Measurements from ENCODE around the gene KCNQ1.

The KCNQ1 gene

DNA sequence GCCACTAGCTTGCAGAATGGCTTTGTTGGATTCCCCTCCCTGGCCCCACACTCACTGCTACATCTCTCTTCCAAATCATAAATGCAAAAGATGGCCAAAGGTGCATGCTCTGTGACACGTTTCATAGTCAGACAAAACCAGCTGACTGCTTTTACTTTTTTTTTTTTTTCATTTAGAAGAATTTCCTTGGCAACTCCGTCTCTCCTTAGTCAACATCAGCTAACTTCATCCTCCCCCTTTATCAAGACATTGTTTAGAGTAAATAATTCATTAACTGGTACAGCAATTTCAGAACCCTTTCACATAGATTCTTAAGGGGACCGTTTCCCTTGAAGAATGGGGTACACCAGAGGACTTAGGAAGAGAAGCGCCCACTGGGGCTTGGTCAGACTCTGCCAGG is 239.0 kb downstream of the KCNQ1 start:
- Histone ChIP-seq H2AFZ (ENCODE audit: low read depth, low read length) (no peak overlapping the region), H3K79me1 (replicated peaks; ENCODE audit: low read length, poor library complexity, severe bottlenecking) (peaks cover 3% of the 10 kb centered on the region), H3K9me3 (ENCODE audit: control insufficient read depth, low read length) (no peaks in the 10 kb centered on the region), H3K9ac (ENCODE audit: low read length) (no peak overlapping the region), H3K4ac (ENCODE audit: low read depth in 1 of 2, low read length in 2 of 2) (no peak overlapping the region), H2AK5ac (ENCODE audit: low read length, severe bottlenecking) (no peak overlapping the region), H4K91ac (ENCODE audit: low read length) (no peak overlapping the region), H3K27ac (ENCODE audit: low read length, poor library complexity, severe bottlenecking) (no peak overlapping the region), H2BK12ac (ENCODE audit: low read length in 2 of 2) (no peak overlapping the region), H3K4me3 (ENCODE audit: insufficient read depth in 1 of 2, low read depth in 1 of 2, low read length in 2 of 2) (no peak overlapping the region), H4K8ac (ENCODE audit: low read length) (no peak overlapping the region), H3K14ac (ENCODE audit: low read length in 2 of 2) (no peak overlapping the region), H3K18ac (ENCODE audit: low read depth in 1 of 2, low read length in 2 of 2) (no peak overlapping the region), H2BK120ac (ENCODE audit: low read depth, low read length) (no peak overlapping the region), H3K23ac (ENCODE audit: low read length in 2 of 2) (no peak overlapping the region), H3K4me1 (ENCODE audit: control insufficient read depth, insufficient read depth, low read depth, low read length) (peaks cover 44% of the 10 kb centered on the region), H3K27me3 (ENCODE audit: control insufficient read depth in 1 of 2, insufficient read depth in 1 of 2, low read length in 2 of 2) (no peaks in the 10 kb centered on the region), H3K4me2 (ENCODE audit: low read length, poor library complexity, severe bottlenecking) (no peak overlapping the region), H2BK15ac (ENCODE audit: low read depth, poor library complexity, severe bottlenecking) (no peak overlapping the region), H3K36me3 (ENCODE audit: control insufficient read depth in 1 of 2, insufficient read depth in 2 of 2, low read depth in 1 of 2, low read length in 2 of 2) (peaks cover 17 to 25% of the 10 kb centered on the region in 2 experiments), H2BK5ac (ENCODE audit: low read depth, low read length, poor library complexity, severe bottlenecking) (no peak overlapping the region)
- DNase-seq: no peak
- WGBS: 89% methylated on average over 4 of the region's 4 CpGs

DNA sequence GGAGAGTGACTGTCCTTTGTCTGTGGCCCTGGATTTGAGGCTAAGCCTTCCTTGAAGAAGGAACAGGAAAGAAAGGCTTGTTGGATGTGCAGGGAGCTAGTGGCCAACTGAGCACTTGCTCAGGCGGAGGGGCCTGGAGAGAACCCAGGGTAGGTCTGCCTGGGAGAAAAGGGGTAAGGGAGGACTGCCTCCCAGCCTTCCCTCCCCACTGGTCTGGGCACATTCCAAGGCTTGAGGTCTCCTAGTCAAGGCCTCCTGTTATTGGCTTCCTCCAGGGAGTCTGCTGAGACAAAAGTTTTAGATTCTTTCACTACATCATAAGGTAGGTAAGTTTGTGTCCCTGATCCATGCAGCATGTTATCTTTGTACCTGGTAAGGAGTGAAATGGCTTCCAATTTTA is 239.8 kb downstream of the KCNQ1 start:
- Histone ChIP-seq H3K9me3 (ENCODE audit: control insufficient read depth, low read length) (no peaks in the 10 kb centered on the region), H3K4ac (ENCODE audit: low read depth in 1 of 2, low read length in 2 of 2) (no peak overlapping the region), H3K23ac (ENCODE audit: low read length in 2 of 2) (no peak overlapping the region), H3K27me3 (ENCODE audit: control insufficient read depth in 1 of 2, insufficient read depth in 1 of 2, low read length in 2 of 2) (no peaks in the 10 kb centered on the region), H3K79me1 (replicated peaks; ENCODE audit: low read length, poor library complexity, severe bottlenecking) (no peaks in the 10 kb centered on the region), H2BK15ac (ENCODE audit: low read depth, poor library complexity, severe bottlenecking) (no peak overlapping the region), H3K9ac (ENCODE audit: low read length) (no peak overlapping the region), H4K8ac (ENCODE audit: low read length) (no peak overlapping the region), H4K91ac (ENCODE audit: low read length) (no peak overlapping the region), H3K4me1 (ENCODE audit: control insufficient read depth, insufficient read depth, low read depth, low read length) (peaks cover 50% of the 10 kb centered on the region), H2BK5ac (ENCODE audit: low read depth, low read length, poor library complexity, severe bottlenecking) (no peak overlapping the region), H3K4me3 (ENCODE audit: insufficient read depth in 1 of 2, low read depth in 1 of 2, low read length in 2 of 2) (no peak overlapping the region), H2AFZ (ENCODE audit: low read depth, low read length) (no peak overlapping the region), H3K27ac (ENCODE audit: low read length, poor library complexity, severe bottlenecking) (no peak overlapping the region), H3K4me2 (ENCODE audit: low read length, poor library complexity, severe bottlenecking) (no peak overlapping the region), H2AK5ac (ENCODE audit: low read length, severe bottlenecking) (no peak overlapping the region), H2BK12ac (ENCODE audit: low read length in 2 of 2) (no peak overlapping the region), H3K36me3 (ENCODE audit: control insufficient read depth in 1 of 2, insufficient read depth in 2 of 2, low read depth in 1 of 2, low read length in 2 of 2) (peaks cover 17 to 31% of the 10 kb centered on the region in 2 experiments), H3K18ac (ENCODE audit: low read depth in 1 of 2, low read length in 2 of 2) (no peak overlapping the region), H3K14ac (ENCODE audit: low read length in 2 of 2) (no peak overlapping the region), H2BK120ac (ENCODE audit: low read depth, low read length) (no peak overlapping the region)
- no CpG with 5 or more reads among the region's 1 CpG for WGBS
- DNase-seq: no peak

DNA sequence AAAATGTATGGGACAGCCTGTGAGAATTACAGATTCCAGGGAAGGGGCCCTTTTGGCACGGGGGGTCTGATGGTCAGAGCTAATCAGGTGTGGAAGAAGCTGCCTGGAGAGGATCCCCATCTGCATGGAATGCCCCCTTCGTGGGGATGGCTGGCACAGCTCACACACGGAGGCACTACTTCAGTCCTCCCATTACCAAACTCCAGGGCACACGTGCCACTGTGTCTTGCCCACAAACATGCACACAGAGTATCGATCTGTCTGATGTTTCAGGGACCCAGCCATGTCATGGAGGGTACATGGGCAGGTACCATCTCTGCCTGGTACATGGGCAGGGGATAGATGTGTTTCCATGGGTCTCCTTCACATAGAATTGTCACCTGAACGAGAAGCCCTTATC is 240.2 kb downstream of the KCNQ1 start:
- Histone ChIP-seq H3K9ac (ENCODE audit: low read length) (no peak overlapping the region), H3K9me3 (ENCODE audit: control insufficient read depth, low read length) (no peaks in the 10 kb centered on the region), H3K4me2 (ENCODE audit: low read length, poor library complexity, severe bottlenecking) (no peak overlapping the region), H2BK15ac (ENCODE audit: low read depth, poor library complexity, severe bottlenecking) (no peak overlapping the region), H2AFZ (ENCODE audit: low read depth, low read length) (no peak overlapping the region), H3K4me1 (ENCODE audit: control insufficient read depth, insufficient read depth, low read depth, low read length) (peaks cover 54% of the 10 kb centered on the region), H3K27me3 (ENCODE audit: control insufficient read depth in 1 of 2, insufficient read depth in 1 of 2, low read length in 2 of 2) (no peaks in the 10 kb centered on the region), H2BK120ac (ENCODE audit: low read depth, low read length) (no peak overlapping the region), H3K18ac (ENCODE audit: low read depth in 1 of 2, low read length in 2 of 2) (no peak overlapping the region), H3K14ac (ENCODE audit: low read length in 2 of 2) (no peak overlapping the region), H3K36me3 (ENCODE audit: control insufficient read depth in 1 of 2, insufficient read depth in 2 of 2, low read depth in 1 of 2, low read length in 2 of 2) (peaks cover 17 to 36% of the 10 kb centered on the region in 2 experiments), H2BK12ac (ENCODE audit: low read length in 2 of 2) (no peak overlapping the region), H2BK5ac (ENCODE audit: low read depth, low read length, poor library complexity, severe bottlenecking) (no peak overlapping the region), H2AK5ac (ENCODE audit: low read length, severe bottlenecking) (no peak overlapping the region), H3K27ac (ENCODE audit: low read length, poor library complexity, severe bottlenecking) (no peak overlapping the region), H3K79me1 (replicated peaks; ENCODE audit: low read length, poor library complexity, severe bottlenecking) (no peaks in the 10 kb centered on the region), H3K23ac (ENCODE audit: low read length in 2 of 2) (no peak overlapping the region), H4K91ac (ENCODE audit: low read length) (no peak overlapping the region), H3K4me3 (ENCODE audit: insufficient read depth in 1 of 2, low read depth in 1 of 2, low read length in 2 of 2) (no peak overlapping the region), H4K8ac (ENCODE audit: low read length) (no peak overlapping the region), H3K4ac (ENCODE audit: low read depth in 1 of 2, low read length in 2 of 2) (no peak overlapping the region)
- WGBS: 93% methylated on average over 6 of the region's 6 CpGs
- DNase-seq: no peak

DNA sequence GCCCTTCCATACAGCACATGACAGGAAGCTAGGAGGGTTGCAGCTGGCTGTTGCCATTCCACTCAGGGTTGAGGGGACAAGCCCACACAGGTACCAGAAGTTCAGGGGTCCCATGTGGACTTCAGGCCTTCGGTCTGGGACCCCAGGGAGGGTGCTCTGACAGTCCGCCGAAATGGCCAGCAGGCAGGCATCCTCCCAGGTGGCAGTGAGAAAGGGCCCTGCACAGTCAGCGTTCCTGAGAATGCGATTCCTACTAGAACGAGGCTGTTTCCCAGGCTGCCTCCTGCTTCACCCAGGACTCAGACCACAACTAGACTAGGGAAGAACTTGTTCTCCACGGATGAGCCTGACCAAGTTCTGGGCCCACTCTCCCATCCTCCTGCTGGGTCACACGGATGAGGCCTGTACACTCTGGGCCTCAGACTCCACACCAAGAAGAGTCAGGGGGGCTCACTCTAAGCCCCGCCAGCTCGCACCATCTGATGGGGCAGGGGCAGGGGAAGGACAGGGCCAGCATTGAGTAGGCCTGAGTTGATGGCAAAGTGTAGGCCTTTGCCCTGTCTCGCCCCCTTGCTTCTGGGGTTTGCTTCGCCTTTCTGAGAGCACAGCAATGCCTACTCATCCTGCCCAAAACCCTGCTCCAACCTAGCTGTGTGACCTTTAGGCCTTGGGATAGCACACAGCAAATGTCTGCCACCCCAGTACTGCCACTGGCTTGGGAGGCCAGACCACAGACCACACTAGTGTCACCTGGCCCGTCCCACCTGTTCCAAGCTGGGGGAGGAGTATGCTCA is 241.0 kb downstream of the KCNQ1 start:
- no peak overlapping the region for H4K91ac ChIP-seq (ENCODE audit: low read length)
- H3K9me3 ChIP-seq (ENCODE audit: control insufficient read depth, low read length): no peaks in the 10 kb centered on the region
- H3K4ac ChIP-seq (ENCODE audit: low read depth in 1 of 2, low read length in 2 of 2): no peak overlapping the region
- H2BK12ac ChIP-seq (ENCODE audit: low read length in 2 of 2): no peak overlapping the region
- WGBS: 97% methylated on average over 13 of the region's 13 CpGs
- H3K18ac ChIP-seq (ENCODE audit: low read depth in 1 of 2, low read length in 2 of 2): no peak overlapping the region
- H3K9ac ChIP-seq (ENCODE audit: low read length): no peak overlapping the region
- no peaks in the 10 kb centered on the region for H3K79me1 ChIP-seq (replicated peaks; ENCODE audit: low read length, poor library complexity, severe bottlenecking)
- H3K27ac ChIP-seq (ENCODE audit: low read length, poor library complexity, severe bottlenecking): no peak overlapping the region
- H2AFZ ChIP-seq (ENCODE audit: low read depth, low read length): no peak overlapping the region
- no peaks in the 10 kb centered on the region for H3K27me3 ChIP-seq (ENCODE audit: control insufficient read depth in 1 of 2, insufficient read depth in 1 of 2, low read length in 2 of 2)
- H3K23ac ChIP-seq (ENCODE audit: low read length in 2 of 2): no peak overlapping the region
- no peak overlapping the region for H3K4me3 ChIP-seq (ENCODE audit: insufficient read depth in 1 of 2, low read depth in 1 of 2, low read length in 2 of 2)
- peaks cover 61% of the 10 kb centered on the region for H3K4me1 ChIP-seq (ENCODE audit: control insufficient read depth, insufficient read depth, low read depth, low read length)
- no peak overlapping the region for H2BK120ac ChIP-seq (ENCODE audit: low read depth, low read length)
- no peak overlapping the region for H2BK15ac ChIP-seq (ENCODE audit: low read depth, poor library complexity, severe bottlenecking)
- no peak overlapping the region for H2BK5ac ChIP-seq (ENCODE audit: low read depth, low read length, poor library complexity, severe bottlenecking)
- DNase-seq: no peak
- H3K36me3 ChIP-seq (ENCODE audit: control insufficient read depth in 1 of 2, insufficient read depth in 2 of 2, low read depth in 1 of 2, low read length in 2 of 2): peaks cover 21 to 37% of the 10 kb centered on the region in 2 experiments
- no peak overlapping the region for H3K4me2 ChIP-seq (ENCODE audit: low read length, poor library complexity, severe bottlenecking)
- H3K14ac ChIP-seq (ENCODE audit: low read length in 2 of 2): no peak overlapping the region
- no peak overlapping the region for H4K8ac ChIP-seq (ENCODE audit: low read length)
- no peak overlapping the region for H2AK5ac ChIP-seq (ENCODE audit: low read length, severe bottlenecking)

Measured in mesenchymal stem cell (in vitro differentiated cells and primary cell).